Panc1 (cell line): Measurements from ENCODE around the gene GGT6. TPM values are rescaled to one million over a fixed set of nuclear protein-coding genes. Genes with fewer than 3 reads are reported as not detected.

Experiments
- ATAC-seq: fragments of 200-7000 bp; cut with Tn5 transposase; 2 replicates; pipeline ENCODE4 v1.9.1; 2020; ENCODE audit warnings: mild to moderate bottlenecking, moderate library complexity
- BruUV-seq: library from RNA; stranded (reverse); fragments of 400-500 nt; replicated peaks from 2 replicates; lab custom pipeline; 2021; lab: Mats Ljungman, UMichigan
- CTCF ChIA-PET: fragments of 300-600 bp; sonication (Branson Sonifier 250); formaldehyde crosslinking; loops from one replicate; lab custom pipeline; 2022; ENCODE audit warnings: antibody characterized with exemption; lab: Charles Lee
- POLR2A ChIA-PET: fragments of 300-600 bp; sonication (Branson Sonifier 250); formaldehyde crosslinking; loops from one replicate; lab custom pipeline; 2022; ENCODE audit warnings: antibody characterized with exemption; lab: Charles Lee
- DNase-seq: peaks from one replicate; pipeline ENCODE4 v3.0.0-alpha.2; 2010; ENCODE audit warnings: low read depth, low spot score
- H3K27ac ChIP-seq: 2 replicates; pipeline ENCODE4 v1.5.1; 2011; ENCODE audit warnings: mild to moderate bottlenecking, low read length, inconsistent platforms
- H3K27me3 ChIP-seq: fragments of 200-500 bp; sonication (Bioruptor generic); 2 replicates; pipeline ENCODE4 v1.6.0; 2014; ENCODE audit warnings: low read length, inconsistent platforms; ENCODE audit not compliant: control insufficient read depth, insufficient read depth
- H3K36me3 ChIP-seq: fragments of 200-500 bp; sonication (Bioruptor generic); 2 replicates; pipeline ENCODE4 v1.5.1; 2014; ENCODE audit warnings: inconsistent platforms, mild to moderate bottlenecking, low read length, moderate library complexity; ENCODE audit not compliant: control insufficient read depth, insufficient read depth
- H3K4me1 ChIP-seq: 2 replicates; pipeline ENCODE4 v1.5.1; 2011; ENCODE audit warnings: inconsistent platforms, mild to moderate bottlenecking, low read length, moderate library complexity; ENCODE audit not compliant: control insufficient read depth, insufficient read depth
- H3K4me3 ChIP-seq, 2 experiments: 2 replicates each; pipeline ENCODE4 v1.5.1; 2011 to 2012; ENCODE audit warnings: low read depth in 2 of 2, low read length in 2 of 2, mild to moderate bottlenecking in 2 of 2, inconsistent platforms in 1 of 2, moderate library complexity in 1 of 2
- H3K9me3 ChIP-seq: fragments of 200-500 bp; sonication (Bioruptor generic); 2 replicates; pipeline ENCODE4 v1.5.1; 2014; ENCODE audit warnings: low read depth, mild to moderate bottlenecking, inconsistent platforms, low read length, moderate library complexity; ENCODE audit not compliant: control insufficient read depth, insufficient read depth
- CTCF ChIP-seq: fragments of 450-650 bp; IDR thresholded peaks from 2 replicates; pipeline ENCODE4 v1.5.1; 2017; ENCODE audit warnings: mild to moderate bottlenecking
- POLR2AphosphoS5 ChIP-seq: IDR thresholded peaks from 2 replicates; pipeline ENCODE4 v1.6.1; 2012; ENCODE audit warnings: mild to moderate bottlenecking, low read depth, low read length, moderate library complexity
- REST ChIP-seq, 2 experiments: IDR thresholded peaks; 2 replicates each; pipeline ENCODE4 v1.6.1; 2011 to 2012; ENCODE audit warnings: low read depth in 2 of 2, control low read depth in 1 of 2, low read length in 1 of 2, mild to moderate bottlenecking in 1 of 2, moderate library complexity in 1 of 2; ENCODE audit not compliant: insufficient read depth in 1 of 2
- SIN3A ChIP-seq: IDR thresholded peaks from 2 replicates; pipeline ENCODE4 v1.6.1; 2012; ENCODE audit warnings: low read depth, mild to moderate bottlenecking, low read length, moderate library complexity, borderline replicate concordance; ENCODE audit not compliant: insufficient read depth
- TCF7L2 ChIP-seq: IDR thresholded peaks from 2 replicates; pipeline ENCODE4 v1.6.1; 2011; ENCODE audit warnings: mild to moderate bottlenecking, low read depth, low read length, inconsistent platforms
- in situ Hi-C: cut with HindIII; loops from 2 replicates; pipeline ENCODE4 v1.10.0; 2016; ENCODE audit warnings: low sequenced_read_pairs, low pct_unique_long_range_greater_than_20kb
- intact Hi-C: fragments of 100-400 bp; cut with micrococcal nuclease; formaldehyde crosslinking; loops from one replicate; pipeline ENCODE4 v1.10.0; 2022; ENCODE audit not compliant: unreplicated experiment
- total RNA-seq: library from RNA; stranded (reverse); gene quantifications from one replicate; pipeline ENCODE4 v1.2.1, GENCODE V29; 2021; ENCODE audit not compliant: unreplicated experiment

The GGT6 gene
- total RNA-seq, 1 experiment from 2014 or later = not detected

- in situ Hi-C loops (no loop called here), intact Hi-C loops (no loop called here)
- DNase-seq = no peak
- CTCF ChIA-PET = no interaction called here
- POLR2A ChIA-PET = no interaction called here
- H3K4me1 ChIP-seq = no peaks in the 10 kb centered on the region
- H3K27me3 ChIP-seq = no peaks in the 10 kb centered on the region
- no peak overlapping the region for H3K27ac ChIP-seq
- BruUV-seq = no TSS peak
- H3K4me3 ChIP-seq = no peak overlapping the region
- no peak for TF ChIP-seq TCF7L2
- no peak for TF ChIP-seq POLR2AphosphoS5
- no peak for TF ChIP-seq CTCF
- no peak for TF ChIP-seq SIN3A
- no peak for TF ChIP-seq REST (IDR thresholded peaks at IDR 0.05; ENCODE audit: insufficient read depth in 1 of 2, low read depth in 2 of 2, low read length in 1 of 2)
- ATAC-seq = no peak
- no peaks in the 10 kb centered on the region for H3K9me3 ChIP-seq
- no peaks in the 10 kb centered on the region for H3K36me3 ChIP-seq
Measured at GRCh38 chr17:4523946-4524345, 36.4 kb downstream of the GGT6 start.

- Histone ChIP-seq H3K4me1 (no peaks in the 10 kb centered on the region), H3K9me3 (no peaks in the 10 kb centered on the region), H3K36me3 (no peaks in the 10 kb centered on the region), H3K27me3 (no peaks in the 10 kb centered on the region), H3K4me3 (no peak overlapping the region), H3K27ac (no peak overlapping the region)
- intact Hi-C loops (no loop called here), in situ Hi-C loops (no loop called here)
- ChIA-PET CTCF (no interaction called here), POLR2A (no interaction called here)
- ATAC-seq (no peak), DNase-seq (no peak)
- TF ChIP-seq TCF7L2 (no peak), SIN3A (no peak), POLR2AphosphoS5 (no peak)
- no TSS peak for BruUV-seq
Measured at GRCh38 chr17:4522661-4523060, 37.7 kb downstream of the GGT6 start.

GRCh38 chr17:4520894-4521600 lies 39.3 kb downstream of the GGT6 start:
- intact Hi-C loops (no loop called here), in situ Hi-C loops (no loop called here)
- H3K9me3 ChIP-seq = no peaks in the 10 kb centered on the region
- ATAC-seq = no peak
- no peaks in the 10 kb centered on the region for H3K27me3 ChIP-seq
- H3K27ac ChIP-seq = no peak overlapping the region
- BruUV-seq = no TSS peak
- TF ChIP-seq POLR2AphosphoS5 (no peak), REST (IDR thresholded peaks at IDR 0.05; ENCODE audit: insufficient read depth in 1 of 2, low read depth in 2 of 2, low read length in 1 of 2) (no peak), CTCF (no peak), TCF7L2 (no peak), SIN3A (no peak)
- ChIA-PET CTCF (no interaction called here), POLR2A (no interaction called here)
- no peak for DNase-seq
- H3K4me3 ChIP-seq = no peak overlapping the region
- H3K36me3 ChIP-seq = no peaks in the 10 kb centered on the region
- no peaks in the 10 kb centered on the region for H3K4me1 ChIP-seq
